KMS-11 (cell line): Measurements from ENCODE around the gene SDK2.

Source experiments
- H2AFZ ChIP-seq: fragments of 200-600 bp; sonication (generic); 2 replicates; pipeline ENCODE4 v1.6.1; 2016; ENCODE audit warnings: antibody characterized with exemption, mixed run types, low read depth
- H3K27ac ChIP-seq: fragments of 200-600 bp; sonication (generic); 2 replicates; pipeline ENCODE4 v1.6.1; 2016; ENCODE audit warnings: mild to moderate bottlenecking, mixed run types
- H3K27me3 ChIP-seq: fragments of 200-600 bp; sonication (generic); 2 replicates; pipeline ENCODE4 v1.6.1; 2017; ENCODE audit warnings: mild to moderate bottlenecking, low read depth, mixed run types, moderate library complexity; ENCODE audit not compliant: insufficient read depth
- H3K36me3 ChIP-seq: fragments of 200-600 bp; sonication (generic); 2 replicates; pipeline ENCODE4 v1.6.1; 2017; ENCODE audit warnings: mild to moderate bottlenecking, mixed run types; ENCODE audit not compliant: insufficient read depth
- H3K4me1 ChIP-seq: fragments of 200-600 bp; sonication (generic); 2 replicates; pipeline ENCODE4 v1.6.1; 2016; ENCODE audit warnings: mild to moderate bottlenecking, low read depth, mixed run types; ENCODE audit not compliant: poor library complexity, severe bottlenecking
- H3K4me2 ChIP-seq: fragments of 200-600 bp; sonication (generic); 2 replicates; pipeline ENCODE4 v1.7.0; 2016; ENCODE audit warnings: mild to moderate bottlenecking, mixed run types
- H3K4me3 ChIP-seq: fragments of 200-600 bp; sonication (generic); IDR thresholded peaks from 2 replicates; pipeline ENCODE4 v1.6.1; 2017; ENCODE audit warnings: low read depth, low read length, mixed read lengths; ENCODE audit not compliant: insufficient read depth
- H3K79me2 ChIP-seq: fragments of 200-600 bp; sonication (generic); 2 replicates; pipeline ENCODE4 v1.6.1; 2016; ENCODE audit warnings: low read depth, mixed run types; ENCODE audit not compliant: insufficient read depth
- H3K9ac ChIP-seq: fragments of 200-600 bp; sonication (generic); 2 replicates; pipeline ENCODE4 v1.6.1; 2016; ENCODE audit warnings: mild to moderate bottlenecking, mixed run types
- H4K20me1 ChIP-seq: fragments of 200-600 bp; sonication (generic); 2 replicates; pipeline ENCODE4 v1.6.1; 2016; ENCODE audit warnings: mild to moderate bottlenecking, mixed run types; ENCODE audit not compliant: insufficient read depth
- CTCF ChIP-seq: fragments of 200-600 bp; sonication (generic); conservative IDR thresholded peaks from 2 replicates; pipeline ENCODE4 v1.6.1; 2017; ENCODE audit warnings: low read depth, mild to moderate bottlenecking, antibody characterized with exemption, low read length, moderate library complexity, mixed read lengths

SDK2 gene

GRCh38 chr17:73592501-73592961, 51.7 kb downstream of the SDK2 start:
- Histone ChIP-seq H3K4me3 (no peak overlapping the region), H3K36me3 (no peaks in the 10 kb centered on the region), H2AFZ (no peak overlapping the region), H3K27ac (no peak overlapping the region), H3K4me2 (no peak overlapping the region), H3K79me2 (no peaks in the 10 kb centered on the region), H4K20me1 (no peaks in the 10 kb centered on the region), H3K27me3 (peaks cover 70% of the 10 kb centered on the region), H3K9ac (no peak overlapping the region), H3K4me1 (no peaks in the 10 kb centered on the region)
- no peak for TF ChIP-seq CTCF

GRCh38 chr17:73592079-73592415, 52.2 kb downstream of the SDK2 start:
- no peak overlapping the region for H3K27ac ChIP-seq
- no peak overlapping the region for H3K9ac ChIP-seq
- H2AFZ ChIP-seq: no peak overlapping the region
- H3K4me3 ChIP-seq: no peak overlapping the region
- H3K4me1 ChIP-seq: no peaks in the 10 kb centered on the region
- H4K20me1 ChIP-seq: no peaks in the 10 kb centered on the region
- H3K79me2 ChIP-seq: no peaks in the 10 kb centered on the region
- H3K27me3 ChIP-seq: peaks cover 71% of the 10 kb centered on the region
- H3K36me3 ChIP-seq: no peaks in the 10 kb centered on the region
- H3K4me2 ChIP-seq: no peak overlapping the region
- TF ChIP-seq CTCF: no peak

- TF ChIP-seq CTCF: no peak
- Histone ChIP-seq H3K79me2 (no peaks in the 10 kb centered on the region), H3K4me1 (no peaks in the 10 kb centered on the region), H3K9ac (no peak overlapping the region), H4K20me1 (no peaks in the 10 kb centered on the region), H3K36me3 (no peaks in the 10 kb centered on the region), H3K27ac (no peak overlapping the region), H3K4me2 (no peak overlapping the region), H3K4me3 (no peak overlapping the region), H2AFZ (no peak overlapping the region), H3K27me3 (peaks cover 71% of the 10 kb centered on the region)
Measured at GRCh38 chr17:73591296-73592078, 52.8 kb downstream of the SDK2 start.

- Histone ChIP-seq H3K27me3 (peaks cover 78% of the 10 kb centered on the region), H3K9ac (no peak overlapping the region), H3K4me1 (no peaks in the 10 kb centered on the region), H3K4me3 (no peak overlapping the region), H2AFZ (no peak overlapping the region), H3K36me3 (no peaks in the 10 kb centered on the region), H3K79me2 (no peaks in the 10 kb centered on the region), H3K27ac (no peak overlapping the region), H4K20me1 (no peaks in the 10 kb centered on the region), H3K4me2 (no peak overlapping the region)
- TF ChIP-seq CTCF: no peak
Measured at GRCh38 chr17:73589363-73589980, 54.8 kb downstream of the SDK2 start.
